ENCODE measurements around the gene SLC25A11. TPM values are rescaled to one million over a fixed set of nuclear protein-coding genes. Genes with fewer than 3 reads are reported as not detected.

SLC25A11 gene
- total and polyA plus RNA-seq, 8 donors: 10.9 to 25.5 (median 21.4) TPM

DNA sequence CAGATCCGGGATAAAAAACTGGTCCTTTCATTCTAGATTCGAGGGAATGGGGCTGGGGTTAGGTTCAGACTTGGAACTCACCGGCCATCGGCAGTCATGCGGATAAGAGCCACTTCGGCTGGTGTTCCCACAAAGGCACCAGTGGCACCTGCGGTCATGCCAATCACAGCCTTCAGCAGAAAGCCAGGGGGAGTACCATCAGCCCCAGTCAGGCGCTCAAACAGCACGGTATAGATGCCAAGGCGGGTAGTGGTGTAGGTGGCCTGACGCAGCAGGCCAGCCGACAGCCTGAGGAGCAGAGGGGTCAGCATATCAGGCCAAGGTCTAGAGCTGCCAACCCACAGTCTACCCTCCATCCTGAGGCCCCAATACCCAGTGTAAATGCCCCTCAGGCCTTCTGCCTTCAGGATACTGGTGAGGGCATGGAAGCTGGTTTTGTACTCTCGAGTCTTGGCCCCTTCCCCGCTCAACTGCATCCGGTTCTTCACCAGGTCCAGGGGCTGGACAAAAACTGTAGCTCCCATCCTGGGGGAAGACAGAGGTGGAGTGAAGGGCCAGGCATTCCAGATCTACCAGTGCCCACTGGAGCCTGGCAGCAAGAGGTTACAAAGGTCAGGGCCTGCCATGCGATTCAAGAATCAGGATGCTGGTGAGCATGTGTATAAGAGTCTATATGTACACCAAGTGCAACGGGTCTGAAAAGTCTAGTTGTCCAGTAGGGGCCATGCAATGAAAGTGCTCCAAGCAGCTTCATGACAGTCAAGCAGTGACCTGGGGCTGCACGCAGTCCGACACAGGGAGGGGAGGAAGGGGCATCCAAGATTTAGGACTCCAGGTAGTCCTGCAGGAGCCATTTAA is 929 bp downstream of the SLC25A11 start:
- peaks cover 5 to 23% (median 15%) of the 10 kb centered on the region in 3 donors for H3K4me1 ChIP-seq
- H3K9me3 ChIP-seq: no peaks in the 10 kb centered on the region
- DNase-seq: peak in 2 of 6 donors; percentile 25 to 50
- intact Hi-C loops (cut with DNase I): loop anchor here in 1 of 3 donors (10.0 kb wide), 1 partner anchor 46 kb away; the partner anchor contains the start of gene CAMTA2
- peak overlapping the region; percentile 52 to 97 (median 80) for H3K4me3 ChIP-seq
- no peak for ATAC-seq
- H3K27me3 ChIP-seq: no peaks in the 10 kb centered on the region
- peak overlapping the region; percentile 73 to 91 (median 89) for H3K27ac ChIP-seq
- H3K36me3 ChIP-seq: peaks cover 0 to 18% (median 7%) of the 10 kb centered on the region in 3 donors
- whole genome bisulfite sequencing, 2 donors: 52 to 54% methylated on average over 19 of the region's 19 CpGs
- FAIRE-seq: no peak
- TF ChIP-seq, protein P1, sequence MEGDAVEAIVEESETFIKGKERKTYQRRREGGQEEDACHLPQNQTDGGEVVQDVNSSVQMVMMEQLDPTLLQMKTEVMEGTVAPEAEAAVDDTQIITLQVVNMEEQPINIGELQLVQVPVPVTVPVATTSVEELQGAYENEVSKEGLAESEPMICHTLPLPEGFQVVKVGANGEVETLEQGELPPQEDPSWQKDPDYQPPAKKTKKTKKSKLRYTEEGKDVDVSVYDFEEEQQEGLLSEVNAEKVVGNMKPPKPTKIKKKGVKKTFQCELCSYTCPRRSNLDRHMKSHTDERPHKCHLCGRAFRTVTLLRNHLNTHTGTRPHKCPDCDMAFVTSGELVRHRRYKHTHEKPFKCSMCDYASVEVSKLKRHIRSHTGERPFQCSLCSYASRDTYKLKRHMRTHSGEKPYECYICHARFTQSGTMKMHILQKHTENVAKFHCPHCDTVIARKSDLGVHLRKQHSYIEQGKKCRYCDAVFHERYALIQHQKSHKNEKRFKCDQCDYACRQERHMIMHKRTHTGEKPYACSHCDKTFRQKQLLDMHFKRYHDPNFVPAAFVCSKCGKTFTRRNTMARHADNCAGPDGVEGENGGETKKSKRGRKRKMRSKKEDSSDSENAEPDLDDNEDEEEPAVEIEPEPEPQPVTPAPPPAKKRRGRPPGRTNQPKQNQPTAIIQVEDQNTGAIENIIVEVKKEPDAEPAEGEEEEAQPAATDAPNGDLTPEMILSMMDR (IDR thresholded peaks at IDR 0.05): no peak

DNA sequence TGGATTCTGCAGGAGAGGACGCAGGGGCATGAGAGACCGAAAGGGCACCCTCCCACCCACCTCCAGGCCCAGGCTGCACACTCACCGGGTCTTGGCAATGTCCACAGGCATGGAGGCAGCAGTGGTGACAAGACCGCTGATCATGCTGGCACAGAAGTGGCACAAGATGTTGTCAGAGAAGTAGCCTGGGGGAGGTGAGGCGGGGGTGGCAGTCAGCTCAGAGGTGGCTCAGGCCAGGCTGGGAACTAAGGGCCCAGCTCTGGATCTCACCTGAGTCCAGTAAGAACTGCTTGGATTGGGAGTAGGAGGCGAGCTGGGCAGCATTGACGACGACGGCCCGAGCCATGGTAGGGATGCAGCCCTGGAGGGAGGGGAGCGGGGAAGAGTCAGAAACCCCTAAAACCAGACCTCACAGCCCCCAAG is 1.8 kb downstream of the SLC25A11 start:
- FAIRE-seq: no peak
- WGBS, 2 donors: 83 to 86% methylated on average over 10 to 11 of the region's 11 CpGs
- intact Hi-C loops (cut with DNase I): loop anchor here in 1 of 3 donors (10.0 kb wide), 1 partner anchor 47 kb away; the partner anchor contains the start of gene CAMTA2
- ATAC-seq: no peak
- H3K4me3 ChIP-seq: peak overlapping the region in 1 of 4 donors; percentile 97
- peaks cover 0 to 12% (median 7%) of the 10 kb centered on the region in 3 donors for H3K36me3 ChIP-seq
- H3K9me3 ChIP-seq: no peaks in the 10 kb centered on the region
- no peaks in the 10 kb centered on the region for H3K27me3 ChIP-seq
- peaks cover 5 to 23% (median 15%) of the 10 kb centered on the region in 3 donors for H3K4me1 ChIP-seq
- peak in 2 of 6 donors; percentile 26 to 62 for DNase-seq
- TF ChIP-seq, protein P1 (IDR thresholded peaks at IDR 0.05): no peak
- H3K27ac ChIP-seq: no peak overlapping the region

DNA sequence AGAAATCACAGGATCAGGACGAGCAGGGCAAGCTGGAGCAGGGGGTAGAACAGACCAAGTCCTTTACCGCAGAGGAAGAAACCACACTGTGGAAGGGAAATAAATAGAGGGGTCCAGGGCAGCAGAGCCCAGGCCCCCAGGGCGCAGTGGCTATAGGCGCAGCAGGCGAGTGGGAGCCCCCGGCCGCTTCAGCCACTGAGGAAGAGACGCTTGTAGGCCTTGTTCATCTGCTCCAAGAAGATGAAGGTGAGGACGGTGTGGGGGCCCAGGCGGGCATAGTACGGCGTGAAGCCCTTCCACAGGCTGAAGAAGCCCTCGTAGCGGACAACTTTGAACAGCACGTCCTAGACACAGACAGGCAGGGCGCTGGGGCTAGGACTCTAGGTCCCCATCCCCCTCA is 2.3 kb downstream of the SLC25A11 start:
- peak in 1 of 6 donors; percentile 9 for DNase-seq
- Histone ChIP-seq H3K27ac (no peak overlapping the region), H3K36me3 (peaks cover 0 to 7% (median 7%) of the 10 kb centered on the region in 3 donors), H3K4me1 (peaks cover 5 to 23% (median 15%) of the 10 kb centered on the region in 3 donors), H3K27me3 (no peaks in the 10 kb centered on the region), H3K4me3 (no peak overlapping the region), H3K9me3 (no peaks in the 10 kb centered on the region)
- FAIRE-seq: no peak
- ATAC-seq: no peak
- intact Hi-C loops (cut with DNase I): loop anchor here in 1 of 3 donors (10.0 kb wide), 1 partner anchor 47 kb away; the partner anchor contains the start of gene CAMTA2
- TF ChIP-seq, protein P1 (IDR thresholded peaks at IDR 0.05): no peak
- WGBS, 2 donors: 94 to 95% methylated on average over 16 of the region's 16 CpGs

DNA sequence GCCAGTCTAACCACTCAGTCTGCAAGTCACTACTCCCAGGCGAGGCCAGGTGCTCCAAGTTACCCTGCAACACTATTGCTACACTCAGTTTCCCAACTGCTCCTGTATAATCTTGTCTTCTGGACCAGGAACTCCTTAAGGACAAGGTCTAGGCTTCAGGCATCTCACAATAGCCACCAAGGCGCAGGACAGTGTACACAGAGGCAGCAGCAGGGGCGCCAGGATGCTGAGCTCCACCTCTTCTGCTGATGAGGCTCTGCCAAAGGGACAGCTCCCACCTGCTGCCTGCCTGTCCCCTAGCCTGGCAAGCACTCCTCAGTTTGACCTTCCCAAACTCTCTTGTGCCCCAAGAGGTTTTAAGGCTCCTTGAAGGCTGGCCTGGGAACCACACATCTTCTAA is 3.4 kb downstream of the SLC25A11 start:
- ATAC-seq (no peak), DNase-seq (peak in 1 of 6 donors; percentile 38), FAIRE-seq (no peak)
- intact Hi-C loops (cut with DNase I): loop anchor here in 1 of 3 donors (10.0 kb wide), 1 partner anchor 48 kb away; the partner anchor contains the start of gene CAMTA2
- TF ChIP-seq, protein P1 (IDR thresholded peaks at IDR 0.05): no peak
- Histone ChIP-seq H3K9me3 (no peaks in the 10 kb centered on the region), H3K4me3 (no peak overlapping the region), H3K27ac (no peak overlapping the region), H3K4me1 (peaks cover 4 to 17% (median 11%) of the 10 kb centered on the region in 3 donors), H3K36me3 (peaks cover 0 to 7% (median 6%) of the 10 kb centered on the region in 3 donors), H3K27me3 (no peaks in the 10 kb centered on the region)
- 86 to 89% methylated on average over 3 of the region's 3 CpGs for WGBS, 2 donors

Measured in pancreas (tissue), 10 donors.